GM11168 (cell line): ENCODE measurements around the gene PLEKHG3.

Experiments used
- in situ Hi-C: fragments of 300-500 bp; cut with MboI; formaldehyde crosslinking; loops from one replicate; pipeline ENCODE4 v1.12.0; 2022; ENCODE audit warnings: low sequenced_read_pairs; ENCODE audit not compliant: unreplicated experiment

Gene PLEKHG3

DNA sequence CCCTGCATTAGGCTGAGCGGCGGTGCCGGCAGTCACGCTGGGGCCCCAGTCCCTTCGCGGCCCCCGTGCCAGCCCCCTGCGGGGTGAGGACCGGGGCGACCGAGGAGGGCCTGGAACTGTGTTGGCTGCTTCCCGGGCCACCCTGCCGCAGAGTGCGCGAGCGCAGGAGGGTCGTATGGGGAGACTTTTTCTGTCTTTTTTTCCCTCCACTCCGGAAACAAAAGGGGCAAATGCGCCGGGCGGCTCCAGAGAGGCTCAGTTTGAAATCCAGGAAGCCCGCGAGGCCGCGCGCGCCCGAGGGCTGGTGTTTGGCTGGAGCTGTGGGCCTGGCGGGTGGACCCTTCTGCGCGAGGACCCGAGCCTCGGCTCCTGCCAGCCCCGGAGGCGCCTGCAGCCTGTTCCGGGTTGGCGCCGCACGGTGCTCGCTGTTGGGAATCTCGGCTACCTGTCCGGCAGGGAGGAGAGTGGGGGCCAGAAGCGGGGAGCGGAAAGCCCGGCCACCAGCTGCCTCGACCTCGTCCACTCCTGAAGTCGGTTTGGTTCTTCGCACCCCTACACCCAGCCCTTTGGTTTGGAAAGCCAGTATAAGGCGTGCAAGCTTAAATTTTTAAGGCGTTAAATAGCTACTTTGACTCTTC, 638 bp downstream of the PLEKHG3 start:
- in situ Hi-C loops: no loop called here

DNA sequence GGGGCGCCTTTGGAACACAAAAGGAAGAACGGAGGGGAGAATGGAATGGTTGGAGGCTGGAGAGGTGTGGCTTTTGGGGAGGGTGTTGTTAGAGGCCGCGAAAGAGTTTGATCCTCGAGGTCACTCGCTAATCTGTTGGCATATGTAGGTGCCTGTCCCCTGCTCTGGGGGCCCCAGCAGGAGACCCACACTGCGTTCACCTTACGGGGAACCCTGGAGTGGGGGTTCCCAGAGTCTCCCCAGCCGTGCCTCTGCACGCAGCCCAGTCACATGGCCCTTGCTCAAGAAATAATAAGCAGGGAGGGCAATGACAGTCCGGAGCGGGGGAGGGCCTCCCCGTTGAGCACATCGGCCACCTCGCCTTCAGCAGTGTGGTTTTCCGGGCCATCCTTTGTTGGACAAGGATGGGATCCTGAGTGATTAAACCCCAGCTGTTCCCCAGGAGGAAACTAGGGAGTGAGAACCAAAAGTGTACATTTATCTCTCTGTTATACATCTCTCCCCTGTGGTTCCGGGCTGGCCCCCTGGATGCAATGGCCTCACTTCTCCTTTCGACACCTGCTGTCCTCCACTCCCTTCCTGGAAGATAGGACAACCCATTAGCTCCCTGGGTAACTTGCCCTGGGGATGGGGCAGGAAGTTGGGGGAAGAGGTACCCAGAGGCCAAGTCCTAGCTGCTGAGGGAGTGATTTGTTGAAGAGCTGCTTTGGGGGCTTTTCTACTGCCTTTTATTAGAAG, 1.3 kb downstream of the PLEKHG3 start:
- in situ Hi-C loops: no loop called here

DNA sequence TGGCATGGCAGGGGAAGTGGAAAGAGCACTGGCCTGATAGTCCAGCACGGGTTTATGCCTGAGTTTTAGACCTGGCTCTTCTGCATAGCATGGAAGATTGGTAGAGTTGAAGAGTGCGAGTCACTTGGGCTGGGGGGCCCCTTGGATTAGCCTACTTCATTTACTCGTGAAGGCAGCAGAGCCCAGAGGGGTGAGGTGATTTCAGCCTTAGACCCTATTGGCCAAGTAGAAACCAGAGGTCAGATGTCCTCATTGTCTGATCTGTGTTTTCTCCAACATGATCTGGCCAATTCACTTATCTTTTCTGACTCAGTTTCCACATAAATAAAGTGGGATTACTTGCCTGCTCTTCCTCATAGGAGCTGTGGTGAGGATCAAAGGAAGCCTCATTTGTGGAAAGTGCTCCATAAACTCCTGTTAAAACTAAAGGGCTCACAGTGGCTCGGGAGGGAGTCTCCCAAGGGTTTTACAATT, 1.9 kb downstream of the PLEKHG3 start:
- in situ Hi-C loops: no loop called here

DNA sequence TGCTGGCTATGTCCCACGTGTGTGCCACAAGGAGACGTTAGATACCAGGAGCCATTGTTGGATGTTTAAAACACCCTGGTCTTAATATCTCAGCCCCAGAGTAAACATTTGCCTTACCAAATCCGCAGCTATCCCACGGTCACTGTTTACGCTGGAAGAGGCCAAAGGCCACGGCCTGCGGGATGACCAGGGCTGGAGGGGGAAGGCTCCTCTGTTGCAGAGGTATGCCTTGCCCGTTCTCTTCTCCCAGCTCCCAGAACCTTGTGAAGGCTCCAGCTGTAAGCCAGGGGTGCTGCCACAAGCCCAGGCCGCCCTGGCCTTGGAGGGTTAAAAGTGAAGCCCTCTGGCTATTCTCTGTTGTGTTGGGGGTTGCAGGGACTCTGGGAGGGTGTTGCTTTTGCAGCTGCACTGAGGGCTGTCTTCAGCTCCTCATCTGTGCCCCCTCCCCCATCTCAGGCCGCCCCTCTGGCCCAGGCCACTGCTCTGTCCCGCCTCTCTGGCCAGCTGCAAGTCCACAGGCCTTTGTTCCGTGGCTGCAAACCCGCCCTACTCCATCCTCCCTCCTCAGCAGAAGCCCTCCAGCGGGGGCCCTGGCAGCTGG, 2.5 kb downstream of the PLEKHG3 start:
- in situ Hi-C loops: no loop called here

DNA sequence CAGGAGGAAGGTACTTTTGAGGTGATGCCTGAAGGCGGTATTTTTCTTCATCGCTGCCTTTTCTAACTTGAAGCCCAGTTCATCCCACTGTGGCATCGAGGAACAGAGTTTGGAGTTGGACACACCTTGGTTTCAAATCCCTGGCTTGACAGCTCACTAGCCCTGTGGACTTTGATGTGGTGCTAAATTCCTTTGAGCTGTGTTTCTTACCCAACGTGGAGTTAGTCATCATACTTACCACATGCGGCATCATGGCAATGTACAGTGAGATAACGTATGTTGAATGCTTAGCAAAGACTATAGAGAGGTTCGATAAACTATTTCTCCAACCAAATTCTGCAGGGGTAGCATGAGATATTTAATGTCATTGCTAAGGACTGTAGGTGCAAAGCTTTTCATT, 3.4 kb downstream of the PLEKHG3 start:
- in situ Hi-C loops: no loop called here

DNA sequence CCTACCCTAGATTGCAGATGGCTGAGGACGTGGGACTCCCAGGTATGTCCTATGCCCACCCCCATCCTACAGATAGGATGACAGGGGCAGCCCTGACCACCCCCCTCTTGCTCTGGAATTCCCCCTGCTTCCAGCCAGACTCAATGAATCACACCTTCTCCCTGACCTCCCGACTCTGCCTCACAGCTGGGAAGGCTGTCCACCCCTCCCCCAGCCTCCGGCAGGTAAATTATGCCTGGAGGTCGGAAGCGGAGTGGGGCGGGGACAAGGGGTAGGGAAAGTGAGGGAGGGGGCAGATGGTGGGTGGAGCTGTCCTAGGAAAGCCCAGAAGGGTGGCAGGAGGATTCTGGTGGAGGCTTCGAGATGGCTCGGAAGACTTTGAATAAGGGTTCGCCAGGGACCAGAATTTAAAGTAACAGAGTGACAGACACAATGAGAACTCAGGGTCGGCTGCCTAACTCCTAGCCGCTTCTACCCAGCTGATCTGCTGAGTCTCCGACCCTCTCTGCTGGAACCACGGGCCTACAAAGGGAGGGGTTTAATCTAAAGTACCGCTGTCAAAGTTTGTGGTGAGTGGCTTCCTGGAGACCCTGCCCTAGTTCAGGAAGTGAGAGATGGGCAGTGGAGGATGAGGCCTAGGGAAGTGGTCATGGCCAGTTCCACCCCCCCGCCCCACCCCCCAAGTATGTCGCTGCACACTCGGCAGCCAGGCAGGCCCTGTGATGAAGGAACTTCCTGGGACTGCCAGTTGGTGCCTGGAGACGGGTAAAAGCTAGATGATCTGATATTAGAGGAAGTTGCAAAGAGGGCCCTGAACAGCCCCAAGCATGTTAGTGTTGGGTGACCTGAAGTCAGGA, 4.2 kb downstream of the PLEKHG3 start:
- in situ Hi-C loops: no loop called here

DNA sequence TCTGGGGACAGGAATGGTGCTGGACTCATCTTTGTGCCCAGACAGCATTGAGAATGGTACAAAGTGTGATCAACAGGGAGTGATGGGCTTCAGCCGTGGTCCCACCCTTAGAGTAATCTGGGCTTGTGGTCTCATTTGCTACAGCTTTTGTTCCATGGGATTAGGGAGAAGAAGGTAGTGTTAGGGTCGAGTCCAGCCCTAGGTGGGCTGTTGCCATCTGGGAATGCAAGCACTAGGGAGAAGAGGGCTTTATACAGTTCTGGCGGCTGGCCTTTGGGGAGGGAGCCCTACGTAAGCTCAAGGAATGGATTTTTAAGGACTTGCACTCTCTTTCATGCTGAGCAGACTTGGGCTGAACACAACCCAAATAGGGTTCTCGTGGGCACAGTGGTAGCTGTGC, 4.9 kb downstream of the PLEKHG3 start:
- in situ Hi-C loops: no loop called here

DNA sequence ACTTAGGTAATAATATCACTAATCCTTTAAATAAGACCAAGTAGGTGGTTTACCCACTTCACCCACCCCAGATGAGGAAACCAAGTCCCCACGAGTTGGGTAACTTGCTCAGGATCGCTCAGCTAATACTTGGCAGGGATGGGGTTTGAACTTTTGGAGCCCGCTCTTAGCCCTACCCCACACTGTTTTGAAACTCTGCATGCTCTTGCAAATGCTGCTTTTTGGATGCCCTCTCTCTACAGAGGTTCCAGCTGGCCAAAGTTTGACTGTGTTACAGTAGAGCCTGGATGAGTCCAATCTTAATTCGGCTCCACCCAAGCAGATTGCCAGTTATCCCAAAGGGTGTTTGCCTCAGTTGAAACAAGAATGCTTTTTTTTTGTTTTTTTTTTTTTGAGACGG, 6.8 kb downstream of the PLEKHG3 start:
- in situ Hi-C loops: no loop called here

DNA sequence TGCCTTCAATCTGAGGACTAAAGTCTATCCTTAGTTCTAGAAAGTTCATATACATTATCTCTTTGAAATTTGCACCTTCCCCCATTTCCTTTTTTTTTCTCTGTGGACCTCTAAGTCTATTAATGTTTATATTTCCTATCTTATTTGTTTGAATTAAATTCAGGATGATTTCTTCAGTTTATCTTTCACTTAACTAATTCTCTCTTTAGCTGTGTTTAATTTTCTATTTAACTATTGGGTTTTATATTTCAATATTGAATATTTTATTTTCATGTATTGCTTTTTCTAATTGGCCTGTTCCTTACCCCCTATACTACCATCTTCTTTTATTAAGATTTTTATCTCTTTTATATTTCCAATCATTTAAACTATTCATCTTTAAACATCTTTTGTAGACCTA, 9.5 kb downstream of the PLEKHG3 start:
- in situ Hi-C loops: no loop called here

DNA sequence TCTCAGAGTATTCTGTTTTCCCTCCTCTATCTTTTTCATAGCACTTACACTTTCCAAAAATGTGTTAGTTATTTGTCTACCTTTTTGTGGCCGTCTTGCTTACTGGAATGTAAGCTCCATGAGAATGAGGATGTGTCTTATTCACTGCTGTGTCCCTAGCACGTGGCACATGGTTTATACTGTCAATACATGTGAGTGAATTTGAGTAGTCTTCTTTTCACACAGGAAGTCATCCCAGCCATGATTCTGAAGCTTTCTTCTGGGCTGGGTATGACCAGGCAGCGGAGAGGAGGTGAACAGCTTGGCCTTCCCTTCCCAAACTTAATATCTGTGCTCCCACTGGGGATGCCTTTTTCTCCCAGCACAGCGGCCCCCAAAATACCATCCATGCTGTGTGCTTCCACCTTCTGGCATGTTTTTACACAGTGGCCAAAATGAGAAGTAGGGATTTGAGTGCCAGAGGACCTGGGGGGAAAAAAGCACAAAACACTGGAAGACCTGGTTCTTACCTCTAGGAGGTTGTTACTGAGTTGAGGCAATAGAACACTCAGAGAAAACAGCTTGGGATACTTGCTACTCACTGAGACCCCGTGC, 10.3 kb downstream of the PLEKHG3 start:
- in situ Hi-C loops: no loop called here

DNA sequence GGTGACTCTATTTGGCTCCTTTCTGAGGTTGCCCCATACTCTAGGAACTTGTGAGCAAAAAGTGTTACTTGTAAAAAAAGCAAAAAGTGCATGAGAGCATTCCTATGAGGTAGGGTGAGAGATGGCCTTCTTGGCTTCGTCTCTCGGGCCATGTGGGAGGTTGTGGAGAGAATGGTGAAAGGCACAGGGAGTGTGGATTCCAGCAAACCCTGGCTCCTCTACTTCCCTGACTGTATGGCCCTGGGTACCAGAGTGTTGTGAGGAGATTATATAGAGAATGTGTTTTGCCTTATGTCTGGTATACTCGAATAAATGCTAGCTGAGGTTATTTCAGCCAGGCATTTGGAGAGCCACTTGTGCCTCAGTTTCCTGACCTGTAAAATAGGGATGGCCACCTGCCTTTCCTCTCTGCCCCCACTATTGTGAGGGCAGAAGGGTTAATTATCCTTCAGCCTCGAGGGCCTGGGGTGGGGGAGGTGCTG, 11.0 kb downstream of the PLEKHG3 start:
- in situ Hi-C loops: no loop called here

DNA sequence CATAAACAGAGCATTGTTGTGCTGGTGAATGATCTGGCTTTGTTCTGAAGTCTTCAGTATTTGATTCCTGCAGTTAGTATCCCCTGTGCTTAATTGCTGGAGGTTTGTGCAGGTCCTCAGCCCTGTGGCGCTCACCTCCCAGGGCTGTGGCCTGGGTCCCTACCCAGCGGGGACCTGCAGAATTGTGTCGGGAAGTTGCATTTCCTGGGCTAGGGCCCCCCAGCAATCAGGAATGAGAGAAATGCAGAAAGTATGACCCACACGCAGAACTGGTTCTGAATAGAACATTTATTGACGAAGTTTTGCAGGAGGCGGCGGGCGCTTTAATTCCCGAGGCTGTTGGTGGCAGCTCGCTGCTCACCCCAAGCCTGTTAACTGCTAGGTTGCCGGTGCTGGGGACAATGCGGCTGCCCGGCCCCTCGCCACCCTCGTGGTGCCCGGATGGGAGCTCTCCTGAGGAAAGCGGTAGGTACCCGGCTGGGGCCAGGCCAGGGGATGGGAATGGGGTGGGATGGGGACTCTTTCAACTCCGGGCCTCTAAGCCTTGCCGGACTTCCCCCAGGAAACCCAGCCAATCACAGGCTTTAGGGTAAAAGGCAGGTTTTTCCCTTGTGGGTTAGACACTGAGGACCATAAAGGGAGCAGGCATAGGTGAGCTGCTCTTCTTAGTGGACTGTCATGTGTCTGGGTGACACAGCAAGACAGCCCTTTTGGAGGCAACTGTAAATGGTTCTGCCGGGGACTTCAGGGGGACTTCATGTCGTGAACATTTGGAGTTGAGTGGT, 11.6 kb downstream of the PLEKHG3 start:
- in situ Hi-C loops: no loop called here

DNA sequence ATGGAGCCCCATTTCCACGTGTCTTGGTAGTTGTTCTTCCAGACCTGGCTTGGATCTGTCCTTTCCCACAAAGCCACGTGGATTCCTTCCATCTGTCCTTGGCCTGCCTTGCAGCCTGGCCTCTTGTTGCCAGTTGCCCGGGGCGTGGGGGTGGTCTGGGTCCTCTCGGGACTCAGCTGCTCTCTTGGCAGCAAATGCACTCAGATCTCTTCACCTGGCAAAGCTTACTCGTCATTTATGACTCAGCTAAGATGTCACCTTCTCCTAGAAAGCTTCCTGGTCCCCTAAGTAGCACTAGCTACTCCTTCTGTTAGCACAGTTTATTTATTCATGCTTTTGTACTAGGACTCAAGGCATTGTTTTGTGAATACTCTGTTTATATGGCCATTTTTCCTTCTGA, 13.6 kb downstream of the PLEKHG3 start:
- in situ Hi-C loops: no loop called here

DNA sequence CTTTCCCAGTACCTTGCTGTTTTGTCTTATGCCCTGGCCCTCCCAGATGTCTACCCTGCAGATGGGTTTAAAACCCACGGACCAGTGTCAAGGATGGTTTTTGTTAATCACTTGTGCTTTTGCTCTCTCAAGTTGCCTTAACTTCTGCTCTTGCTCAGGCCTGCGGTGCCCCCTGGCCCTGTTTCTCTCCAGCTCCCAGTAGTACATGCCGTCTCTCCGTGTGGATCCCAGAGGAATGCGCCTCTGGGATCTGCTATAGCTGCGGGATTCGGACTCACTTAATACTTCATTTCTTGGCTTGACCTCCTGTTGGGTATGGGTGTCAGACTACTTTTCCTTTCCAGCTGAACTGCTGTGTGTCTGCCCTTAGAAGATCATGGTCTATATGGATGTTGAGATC, 14.5 kb downstream of the PLEKHG3 start:
- in situ Hi-C loops: no loop called here

DNA sequence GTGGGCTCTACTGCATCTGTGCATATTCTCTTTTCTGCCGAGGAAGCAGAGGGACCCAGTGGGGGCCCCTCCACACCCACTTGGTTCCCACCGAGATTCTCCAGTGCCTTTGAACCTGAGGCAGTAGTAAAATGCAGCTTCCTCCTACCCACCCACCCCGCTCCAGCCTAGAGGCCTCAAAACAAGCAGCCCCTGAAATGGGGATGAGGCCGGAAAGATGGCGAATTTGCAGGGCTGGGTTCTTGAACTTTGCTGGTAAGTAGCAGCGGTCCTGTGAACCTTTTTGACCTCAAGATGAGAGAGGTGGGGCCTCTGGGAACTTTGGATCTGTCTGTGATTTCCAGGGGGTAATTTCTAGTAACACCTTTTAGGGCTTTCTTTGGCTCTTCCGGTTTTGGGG, 15.4 kb downstream of the PLEKHG3 start:
- in situ Hi-C loops: no loop called here

DNA sequence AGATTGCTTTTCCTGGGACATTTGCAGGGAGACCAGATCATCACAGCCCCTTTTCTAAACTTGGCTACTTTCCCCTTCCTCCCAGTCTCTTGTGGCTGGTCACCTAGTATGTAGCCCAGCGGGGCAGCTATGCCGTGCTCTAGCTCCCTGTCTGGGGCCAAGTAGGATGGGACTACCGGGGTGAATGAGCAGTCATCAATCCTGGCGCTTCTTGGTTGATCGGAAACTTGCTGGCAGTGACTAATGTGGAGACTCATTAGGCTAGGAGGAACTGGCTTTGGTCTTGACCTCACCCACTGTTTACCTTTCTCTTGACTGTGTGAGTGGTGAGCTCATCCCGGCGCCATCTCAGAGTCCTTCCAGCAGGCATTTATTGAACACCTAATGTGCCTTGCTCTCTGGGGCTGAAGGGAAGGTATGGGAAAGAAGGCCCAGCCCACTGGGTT, 15.9 kb downstream of the PLEKHG3 start:
- in situ Hi-C loops: no loop called here

DNA sequence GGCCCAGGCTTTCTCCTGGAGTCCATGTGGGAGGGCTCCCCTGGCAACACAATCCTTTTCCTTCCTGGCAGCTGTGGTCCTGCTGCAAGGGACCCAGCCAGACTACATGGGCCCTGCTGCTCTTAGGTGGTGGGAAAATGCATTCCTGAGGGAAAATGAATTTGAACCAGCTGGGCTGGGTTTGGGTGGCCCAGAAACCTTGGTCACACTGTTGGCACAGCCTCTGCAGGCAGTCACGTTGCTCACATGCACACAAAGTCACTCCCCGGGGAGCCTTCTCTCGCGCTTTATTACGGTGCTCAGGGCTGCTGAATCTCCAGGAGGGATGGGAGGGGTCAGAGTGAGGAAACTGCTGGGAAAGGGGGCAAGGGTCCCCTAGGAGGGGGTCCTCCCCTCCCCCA, 17.2 kb downstream of the PLEKHG3 start:
- in situ Hi-C loops: no loop called here

DNA sequence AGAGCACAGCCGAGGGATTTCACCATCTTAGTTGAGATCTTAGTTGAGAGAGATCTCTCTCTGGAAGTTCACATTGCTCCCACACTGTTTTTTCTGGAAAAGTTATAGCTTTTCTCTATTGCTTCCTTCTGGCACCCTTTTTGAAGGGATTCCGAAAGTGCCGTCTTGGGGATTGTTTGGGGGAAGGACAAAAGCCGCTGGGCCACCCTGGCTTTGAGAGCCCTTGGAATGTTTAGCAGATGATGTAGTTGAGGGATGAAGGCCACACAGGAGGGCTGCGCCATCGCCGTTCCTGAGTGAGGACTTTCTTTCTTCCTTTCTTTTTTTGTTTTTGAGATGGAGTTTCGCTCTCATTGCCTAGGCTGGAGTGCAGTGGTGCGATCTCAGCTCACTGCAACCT, 17.7 kb downstream of the PLEKHG3 start:
- in situ Hi-C loops: no loop called here

DNA sequence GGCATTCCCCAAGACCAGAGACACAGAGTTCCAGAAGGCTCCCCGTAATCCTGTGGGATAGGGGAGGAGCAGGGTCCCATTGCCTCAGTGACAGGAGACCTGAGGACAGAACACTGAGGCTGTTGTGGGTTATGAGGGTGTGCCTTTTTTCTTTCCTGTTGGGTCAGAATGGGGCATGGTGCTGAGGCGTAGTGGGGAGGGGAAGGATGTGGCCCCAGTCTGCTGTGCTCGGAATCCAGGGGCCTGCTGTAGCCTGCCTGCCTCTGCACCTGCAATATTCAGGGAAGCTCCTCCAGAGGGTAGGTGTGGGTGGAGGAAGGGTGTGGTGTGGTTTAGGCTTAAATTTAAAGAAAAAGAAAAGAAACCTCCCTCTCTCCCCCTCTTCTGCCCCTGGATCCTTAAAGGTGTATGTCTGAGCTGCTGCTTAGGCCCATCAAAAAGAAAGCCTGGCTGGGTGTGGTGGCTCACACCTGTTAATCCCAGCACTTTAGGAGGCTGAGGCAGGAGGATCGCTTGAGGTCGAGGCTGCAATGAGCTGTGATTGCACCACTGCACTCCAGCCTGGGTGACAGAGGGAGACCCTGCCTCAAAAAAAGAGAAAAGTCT, 18.7 kb downstream of the PLEKHG3 start:
- in situ Hi-C loops: no loop called here
